NCI-H1417 (cell line): ENCODE results near the gene RHOF.

ENCODE experiments used
- DNase-seq, 3 experiments: peaks; one replicate each; lab custom pipeline; 2025; lab: John Stamatoyannopoulos, UW

Gene RHOF

DNA sequence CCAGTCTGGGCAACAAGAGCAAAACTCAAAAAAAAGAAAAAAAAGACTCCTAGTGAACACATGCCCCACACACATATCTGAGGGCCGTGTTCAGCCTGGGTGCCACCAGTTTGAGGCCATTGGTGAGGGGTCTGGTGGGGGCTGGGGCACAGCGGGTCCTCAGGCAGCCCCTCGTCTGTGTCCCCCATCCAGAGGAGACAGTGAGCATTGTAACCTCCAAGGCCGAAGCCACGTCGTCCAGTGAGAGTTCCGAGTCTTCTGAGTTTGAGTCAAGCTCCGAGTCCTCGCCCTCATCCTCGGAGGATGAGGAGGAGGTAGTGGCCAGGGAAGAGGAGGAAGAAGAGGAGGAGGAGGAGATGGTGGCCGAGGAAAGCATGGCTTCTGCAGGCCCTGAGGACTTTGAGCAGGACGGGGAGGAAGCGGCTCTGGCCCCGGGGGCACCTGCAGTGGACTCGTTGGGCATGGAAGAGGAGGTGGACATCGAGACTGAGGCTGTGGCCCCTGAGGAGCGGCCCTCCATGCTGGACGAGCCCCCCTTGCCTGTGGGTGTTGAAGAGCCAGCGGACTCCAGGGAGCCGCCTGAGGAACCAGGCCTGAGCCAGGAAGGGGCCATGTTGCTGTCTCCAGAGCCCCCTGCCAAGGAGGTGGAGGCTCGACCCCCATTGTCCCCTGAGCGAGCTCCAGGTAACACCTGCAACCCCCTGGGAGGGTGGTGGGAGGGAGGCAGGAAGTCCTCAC, 25.9 kb upstream of the RHOF start:
- no peak for DNase-seq

DNA sequence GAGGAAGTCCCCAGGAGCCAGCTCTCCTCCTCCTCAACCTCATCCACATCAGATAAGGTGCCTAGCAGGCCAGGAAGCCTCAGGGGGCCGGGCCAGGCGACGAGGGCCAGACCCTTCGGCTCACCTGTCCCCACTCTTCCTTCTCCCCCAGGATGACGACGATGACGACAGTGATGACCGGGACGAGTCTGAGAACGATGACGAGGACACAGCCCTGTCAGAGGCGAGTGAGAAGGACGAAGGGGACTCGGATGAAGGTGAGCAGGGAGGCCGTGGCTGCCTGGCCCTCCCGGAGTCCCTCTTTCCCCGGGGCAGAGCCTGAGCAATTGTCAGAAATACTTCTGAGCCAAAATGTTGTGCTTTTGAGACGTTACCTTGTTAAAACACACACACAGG, 24.2 kb upstream of the RHOF start:
- DNase-seq = no peak

DNA sequence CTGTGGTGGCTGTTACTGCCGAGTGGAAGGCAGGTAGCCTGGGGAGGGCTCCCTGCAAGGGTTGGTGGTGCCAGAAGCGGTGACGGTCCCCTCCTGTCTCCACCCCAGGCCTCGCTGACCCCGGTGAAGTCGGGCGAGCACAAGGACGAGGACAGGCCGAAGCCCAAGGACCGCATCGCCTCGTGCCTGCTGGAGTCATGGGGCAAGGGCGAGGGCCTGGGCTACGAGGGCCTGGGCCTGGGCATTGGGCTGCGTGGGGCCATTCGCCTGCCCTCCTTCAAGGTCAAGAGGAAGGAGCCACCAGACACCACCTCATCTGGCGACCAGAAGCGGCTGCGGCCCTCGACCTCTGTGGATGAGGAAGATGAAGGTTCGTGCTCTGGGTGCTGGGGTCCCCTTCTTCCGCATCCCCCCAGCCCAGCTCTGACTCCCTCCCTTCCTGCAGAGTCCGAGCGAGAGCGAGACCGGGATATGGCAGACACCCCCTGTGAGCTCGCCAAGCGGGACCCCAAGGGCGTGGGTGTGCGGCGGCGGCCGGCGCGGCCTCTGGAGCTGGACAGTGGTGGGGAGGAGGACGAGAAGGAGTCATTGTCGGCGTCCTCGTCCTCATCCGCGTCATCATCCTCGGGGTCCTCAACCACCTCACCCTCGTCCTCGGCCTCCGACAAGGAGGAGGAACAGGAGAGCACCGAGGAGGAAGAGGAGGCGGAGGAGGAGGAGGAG, 23.6 kb upstream of the RHOF start:
- DNase-seq = no peak

DNA sequence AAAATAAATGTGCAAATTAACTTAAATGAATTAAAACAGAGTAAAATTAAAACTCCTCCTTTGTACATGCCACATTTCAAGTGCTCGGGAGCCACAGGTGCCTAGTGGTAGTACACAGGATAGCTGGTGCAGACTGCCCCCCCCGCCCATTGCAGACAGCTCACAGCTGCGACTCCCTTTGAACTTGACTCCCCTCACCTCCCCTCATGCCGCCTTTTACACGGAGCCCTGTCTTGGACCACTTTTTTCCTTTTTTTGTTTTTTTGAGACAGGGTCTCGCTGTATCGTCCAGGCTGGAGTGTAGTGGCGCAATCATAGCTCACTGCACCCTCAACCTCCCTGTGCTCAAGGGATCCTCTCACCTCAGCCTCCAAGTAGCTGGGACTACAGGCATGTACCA, 21.8 kb upstream of the RHOF start:
- DNase-seq = no peak

DNA sequence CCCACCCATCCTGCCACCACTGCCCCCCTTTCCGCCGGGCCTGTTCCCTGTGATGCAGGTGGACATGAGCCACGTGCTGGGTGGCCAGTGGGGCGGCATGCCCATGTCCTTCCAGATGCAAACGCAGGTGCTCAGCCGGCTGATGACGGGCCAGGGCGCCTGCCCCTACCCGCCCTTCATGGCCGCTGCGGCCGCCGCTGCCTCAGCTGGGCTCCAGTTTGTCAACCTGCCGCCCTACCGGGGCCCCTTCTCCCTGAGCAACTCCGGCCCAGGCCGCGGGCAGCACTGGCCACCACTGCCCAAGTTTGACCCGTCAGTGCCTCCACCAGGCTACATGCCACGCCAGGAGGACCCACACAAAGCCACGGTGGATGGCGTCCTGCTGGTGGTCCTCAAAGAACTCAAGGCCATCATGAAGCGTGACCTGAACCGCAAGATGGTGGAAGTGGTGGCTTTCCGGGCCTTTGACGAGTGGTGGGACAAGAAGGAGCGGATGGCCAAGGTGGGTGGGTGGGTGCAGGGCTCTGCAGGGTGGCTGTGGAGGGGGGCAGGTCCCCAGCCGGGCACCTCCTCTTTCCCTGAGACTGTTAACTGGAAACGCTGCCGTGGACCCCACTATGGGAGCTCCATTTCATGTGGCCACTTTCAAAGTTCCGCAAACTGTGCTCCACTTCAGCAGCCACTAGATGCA, 21.1 kb upstream of the RHOF start:
- DNase-seq = no peak

DNA sequence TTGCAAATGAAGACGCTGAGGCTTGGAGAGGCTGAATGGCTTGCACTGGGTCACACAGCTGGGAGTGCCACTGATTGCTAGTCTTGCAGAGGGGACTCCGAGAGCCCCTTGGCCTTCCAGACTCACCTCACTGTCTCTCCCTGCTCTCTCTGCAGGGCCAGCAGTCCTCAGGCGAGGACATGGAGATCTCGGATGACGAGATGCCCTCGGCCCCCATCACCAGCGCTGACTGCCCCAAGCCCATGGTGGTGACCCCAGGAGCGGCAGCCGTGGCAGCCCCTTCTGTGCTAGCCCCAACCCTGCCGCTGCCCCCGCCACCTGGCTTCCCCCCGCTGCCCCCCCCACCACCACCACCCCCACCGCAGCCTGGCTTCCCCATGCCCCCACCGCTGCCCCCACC, 20.5 kb upstream of the RHOF start:
- DNase-seq = no peak

DNA sequence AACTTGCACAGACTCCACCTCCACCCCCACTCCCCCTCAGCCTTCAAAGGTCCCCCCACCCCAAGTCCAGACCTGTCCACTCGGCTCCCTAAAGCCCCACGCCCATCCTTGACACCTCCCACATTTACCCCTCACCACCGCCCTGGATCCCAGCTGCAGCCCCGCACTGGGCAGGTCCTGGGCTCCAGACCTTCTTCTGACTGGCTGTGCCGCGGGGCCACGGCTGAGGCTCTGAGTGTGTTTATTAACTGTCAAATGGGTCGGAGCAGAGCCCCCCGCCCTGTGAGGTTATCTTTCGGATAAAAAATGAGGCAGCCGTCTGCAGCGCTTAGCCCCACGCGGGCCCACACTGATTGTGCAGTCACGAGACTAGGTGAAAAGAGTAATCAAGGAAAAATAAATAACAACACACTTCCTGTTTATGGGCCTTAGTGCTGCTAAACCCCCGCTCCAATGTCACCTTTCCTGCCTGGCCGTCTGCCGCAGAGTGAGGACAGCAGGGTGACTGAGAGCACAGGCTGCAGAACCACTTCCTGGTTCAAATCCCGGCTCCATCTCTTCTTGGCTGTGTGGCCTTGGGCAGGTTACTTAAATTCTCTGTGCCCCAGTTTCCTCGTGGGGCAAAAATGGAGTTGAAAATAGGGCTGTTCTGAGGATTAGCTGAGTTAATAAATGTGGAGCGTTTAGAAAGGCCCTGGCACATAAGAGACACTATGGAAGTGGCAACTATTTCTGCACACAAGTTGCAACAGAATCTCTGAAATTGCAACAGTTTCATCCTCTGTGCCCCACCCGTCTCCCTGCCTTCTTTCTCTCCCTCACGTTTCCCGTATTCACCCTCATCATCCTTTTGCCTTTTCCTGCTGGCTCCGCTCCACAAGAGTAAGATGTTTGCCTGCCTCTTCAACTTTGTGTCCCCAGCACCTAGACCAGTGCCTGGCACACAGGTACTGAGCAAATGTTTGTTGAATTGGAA, 19.7 kb upstream of the RHOF start:
- peak in 2 of 3 experiments; percentile 40 to 57 for DNase-seq

DNA sequence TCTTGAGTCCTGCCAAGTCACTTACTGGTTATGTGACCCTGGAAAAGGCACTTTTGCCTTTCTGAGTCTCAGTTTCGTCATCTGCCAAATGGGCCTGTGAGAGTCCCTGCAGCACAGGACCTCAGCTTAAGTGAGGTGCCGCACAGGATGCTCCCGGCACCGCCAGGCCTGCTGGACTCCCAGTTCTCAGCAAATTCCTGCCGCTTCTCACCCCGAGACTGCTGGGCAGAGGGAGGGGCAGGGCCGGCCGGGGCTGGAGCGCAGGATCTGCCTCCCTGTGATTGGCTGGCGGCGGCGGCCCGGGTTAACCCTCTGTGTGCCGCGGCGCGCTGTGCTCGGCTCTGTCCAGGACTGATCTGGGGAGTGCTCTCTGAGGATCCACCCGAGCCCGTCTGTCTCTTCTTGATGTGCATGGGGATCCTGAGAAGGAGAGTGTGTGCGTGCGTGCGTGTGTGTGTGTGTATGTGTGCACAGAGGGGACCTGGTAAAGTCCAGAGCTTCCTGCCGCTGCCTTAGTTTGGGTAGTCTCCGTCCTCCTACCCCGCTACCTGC, 18.9 kb upstream of the RHOF start:
- DNase-seq = peak; percentile 38 to 85 (median 77)

DNA sequence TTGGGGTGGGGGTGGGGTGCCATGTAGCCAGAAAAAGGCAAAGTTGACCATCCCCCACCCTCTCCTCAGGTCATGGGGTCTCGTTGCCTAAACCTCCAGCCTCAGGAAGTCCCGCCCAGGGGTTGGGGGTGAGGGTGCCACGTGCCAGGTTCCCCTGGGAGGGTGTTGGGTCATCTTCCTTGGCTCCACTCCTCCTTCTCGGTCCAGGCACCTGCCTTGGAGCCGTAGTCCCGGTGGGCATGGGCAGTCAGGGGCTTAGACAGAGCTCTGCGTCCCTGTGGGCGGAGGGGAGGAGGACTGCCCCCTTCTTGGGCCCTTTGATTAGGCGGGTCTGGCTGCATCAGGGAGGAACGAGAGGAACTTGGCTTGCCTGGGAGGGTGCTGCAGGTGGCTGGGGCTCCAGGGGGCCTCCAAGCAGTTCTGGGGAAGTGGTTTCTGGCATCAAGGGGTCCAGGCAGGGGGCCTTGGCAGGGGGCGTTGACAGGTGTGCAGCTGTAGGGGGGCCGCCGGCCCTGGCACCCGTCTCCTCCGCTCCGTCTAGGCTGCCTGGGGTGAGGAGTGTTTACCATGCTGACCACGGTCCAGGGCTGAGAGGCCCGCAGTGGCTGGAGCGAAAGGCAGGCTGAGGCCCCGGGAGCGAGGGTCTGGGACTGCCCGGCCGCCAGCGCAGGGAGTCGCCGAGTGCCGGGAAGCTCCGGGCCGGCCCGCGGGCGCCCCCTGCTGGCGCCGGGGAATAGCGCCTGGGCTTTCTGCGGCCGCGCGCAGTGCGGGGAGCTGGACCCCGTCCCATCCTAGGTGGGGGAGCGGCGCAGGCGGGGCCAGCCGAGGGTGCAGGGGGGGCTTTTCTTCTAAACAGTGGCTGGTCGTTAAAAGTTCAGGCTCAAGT, 18.2 kb upstream of the RHOF start:
- DNase-seq = peak; percentile 68 to 89 (median 82)

DNA sequence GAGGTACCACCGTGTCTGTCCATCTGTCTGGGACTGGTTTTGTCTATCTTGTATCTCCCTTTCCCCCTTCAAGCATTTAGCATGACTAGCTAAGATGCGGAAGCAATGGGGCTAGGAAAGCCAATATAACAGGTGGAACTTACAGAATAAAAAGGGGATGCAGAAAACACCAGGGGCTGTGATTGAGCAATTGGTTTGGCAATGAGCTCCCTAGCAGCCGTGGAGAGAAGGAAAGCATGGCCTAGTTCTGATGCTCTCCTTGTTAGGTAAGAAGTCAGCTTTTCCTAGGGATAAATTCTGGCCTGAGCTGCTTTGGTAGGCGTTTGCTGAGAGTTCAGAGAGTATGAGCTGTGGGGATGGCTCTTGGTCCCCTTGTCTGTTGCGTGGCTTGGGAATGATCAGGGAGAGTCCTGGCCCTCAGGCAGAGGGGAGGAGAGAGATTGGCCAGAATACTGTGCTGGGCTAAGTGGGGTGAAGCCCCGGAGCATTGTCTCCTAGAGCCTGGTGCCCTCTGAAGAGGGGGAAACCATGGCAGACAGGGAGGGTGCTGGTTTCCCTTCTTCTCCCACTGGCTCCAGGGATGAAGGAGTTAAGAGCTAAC, 17.4 kb upstream of the RHOF start:
- no peak for DNase-seq

DNA sequence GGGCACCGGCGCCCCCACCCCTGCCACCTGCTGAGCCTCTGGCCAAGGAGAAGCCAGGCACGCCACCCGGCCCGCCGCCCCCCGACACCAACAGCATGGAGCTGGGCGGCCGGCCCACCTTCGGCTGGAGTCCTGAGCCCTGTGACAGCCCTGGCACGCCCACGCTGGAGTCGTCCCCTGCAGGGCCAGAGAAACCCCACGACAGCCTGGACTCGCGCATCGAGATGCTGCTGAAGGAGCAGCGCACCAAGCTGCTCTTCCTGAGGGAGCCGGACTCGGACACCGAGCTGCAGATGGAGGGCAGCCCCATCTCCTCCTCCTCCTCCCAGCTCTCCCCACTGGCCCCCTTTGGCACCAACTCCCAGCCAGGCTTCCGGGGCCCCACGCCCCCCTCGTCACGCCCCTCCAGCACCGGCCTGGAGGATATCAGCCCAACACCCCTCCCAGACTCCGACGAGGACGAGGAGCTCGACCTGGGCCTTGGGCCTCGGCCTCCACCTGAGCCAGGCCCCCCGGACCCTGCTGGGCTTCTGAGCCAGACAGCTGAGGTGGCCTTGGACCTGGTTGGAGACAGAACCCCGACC, 16.8 kb upstream of the RHOF start:
- DNase-seq = no peak

DNA sequence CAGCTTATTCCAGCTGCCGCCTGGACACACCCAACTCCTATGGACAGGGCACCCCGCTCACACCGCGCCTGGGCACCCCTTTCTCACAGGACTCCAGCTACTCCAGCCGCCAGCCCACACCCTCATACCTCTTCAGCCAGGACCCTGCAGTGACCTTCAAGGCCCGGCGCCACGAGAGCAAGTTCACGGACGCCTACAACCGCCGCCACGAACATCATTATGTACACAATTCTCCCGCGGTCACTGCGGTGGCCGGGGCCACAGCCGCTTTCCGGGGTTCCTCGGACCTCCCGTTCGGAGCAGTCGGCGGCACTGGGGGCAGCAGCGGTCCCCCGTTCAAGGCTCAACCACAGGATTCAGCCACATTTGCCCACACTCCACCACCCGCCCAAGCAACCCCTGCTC, 16.2 kb upstream of the RHOF start:
- no peak for DNase-seq

DNA sequence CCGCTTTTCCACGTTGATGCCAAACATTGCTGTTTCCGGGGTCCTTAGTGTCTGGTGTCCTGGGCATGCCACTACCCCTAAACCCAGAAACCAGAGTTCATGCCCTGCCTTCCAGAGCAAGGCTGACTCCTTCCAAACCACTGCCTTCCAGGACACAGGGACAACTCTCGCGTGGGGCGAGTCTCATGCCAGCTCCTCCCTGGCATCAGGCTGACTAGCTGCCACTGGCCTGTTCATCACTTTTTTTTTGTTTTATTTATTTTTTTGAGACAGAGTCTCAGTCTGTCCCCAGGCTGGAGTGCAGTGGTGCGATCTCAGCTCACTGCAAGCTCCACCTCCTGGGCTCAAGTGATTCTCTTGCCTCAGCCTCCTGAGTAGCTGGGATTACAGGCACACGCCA, 15.1 kb upstream of the RHOF start:
- no peak for DNase-seq

DNA sequence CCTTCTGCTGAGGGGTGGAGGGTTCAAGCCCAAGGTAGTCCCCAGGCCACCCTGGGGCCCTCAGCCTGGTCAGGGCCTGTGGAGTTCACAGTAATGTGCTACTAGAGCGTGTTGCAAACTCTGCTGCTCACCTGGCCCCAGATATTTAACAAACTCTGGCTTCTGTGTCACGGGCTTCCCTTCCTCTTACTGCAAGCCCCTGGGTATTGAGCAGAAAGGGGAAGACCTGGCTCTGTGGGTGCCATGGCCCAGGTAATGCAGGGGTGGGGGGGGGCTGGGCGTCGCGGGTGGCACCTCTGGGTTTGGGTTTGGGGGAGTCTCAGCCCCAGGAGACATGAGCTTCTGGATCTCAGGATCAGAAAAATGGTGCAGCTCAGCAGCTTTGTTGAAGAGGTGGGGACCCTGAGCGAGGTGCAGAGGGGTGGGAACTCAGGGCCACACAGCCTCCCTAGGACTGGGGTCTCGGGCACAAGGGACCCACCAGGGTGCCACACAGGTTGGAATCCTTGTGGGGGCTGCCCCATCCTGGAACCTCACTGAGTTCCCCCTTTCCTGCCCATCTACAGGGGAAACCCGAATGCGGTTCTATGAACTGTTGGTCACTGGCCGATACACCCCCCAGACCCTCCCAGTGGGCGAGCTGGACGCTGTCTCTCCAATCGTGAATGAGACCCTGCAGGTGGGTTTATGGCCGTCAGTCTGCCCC, 14.3 kb upstream of the RHOF start:
- no peak for DNase-seq

DNA sequence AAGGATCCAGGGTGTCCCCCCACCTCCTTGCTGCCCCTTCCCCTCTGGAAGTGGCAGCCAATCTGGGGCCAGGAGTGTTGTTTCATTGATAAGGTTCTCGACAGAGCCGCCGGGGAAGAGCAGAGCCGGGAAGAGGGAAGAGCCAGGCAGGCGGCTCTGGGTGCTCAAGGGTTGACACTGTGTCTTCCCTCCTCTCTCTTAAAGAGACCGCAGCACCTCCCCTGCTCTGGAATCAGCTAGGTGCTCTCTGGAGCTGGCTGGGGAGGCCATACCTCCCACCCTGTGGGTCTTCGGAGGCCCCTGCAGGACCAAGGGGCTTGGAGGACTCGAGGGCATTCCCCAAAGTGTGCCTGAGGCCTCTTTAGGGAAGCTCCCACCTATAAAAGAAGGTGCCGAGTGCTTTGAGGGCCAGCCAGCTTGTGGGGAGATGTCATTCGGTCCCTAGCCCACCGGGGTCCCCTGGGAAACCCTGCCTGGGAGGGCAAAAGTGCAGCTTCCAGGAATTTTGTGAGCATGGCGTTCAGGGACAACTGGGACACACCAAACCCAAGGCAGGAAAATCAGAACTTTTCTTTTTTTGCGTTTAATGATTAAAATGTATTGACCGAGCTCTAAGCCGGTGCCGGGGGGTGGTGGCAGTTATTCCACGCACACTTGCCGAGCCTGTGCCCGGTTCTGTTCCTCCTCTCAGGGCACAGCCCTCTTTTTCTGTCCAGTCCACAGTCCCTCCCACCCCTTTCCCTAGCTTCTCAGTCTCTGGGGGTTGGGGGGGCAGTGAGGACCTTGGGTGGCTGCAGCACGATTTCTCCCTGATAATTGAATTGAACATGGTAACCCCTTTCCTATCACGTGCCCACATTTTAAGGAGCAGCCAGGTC, 13.3 kb upstream of the RHOF start:
- peak; percentile 44 to 68 (median 48) for DNase-seq

DNA sequence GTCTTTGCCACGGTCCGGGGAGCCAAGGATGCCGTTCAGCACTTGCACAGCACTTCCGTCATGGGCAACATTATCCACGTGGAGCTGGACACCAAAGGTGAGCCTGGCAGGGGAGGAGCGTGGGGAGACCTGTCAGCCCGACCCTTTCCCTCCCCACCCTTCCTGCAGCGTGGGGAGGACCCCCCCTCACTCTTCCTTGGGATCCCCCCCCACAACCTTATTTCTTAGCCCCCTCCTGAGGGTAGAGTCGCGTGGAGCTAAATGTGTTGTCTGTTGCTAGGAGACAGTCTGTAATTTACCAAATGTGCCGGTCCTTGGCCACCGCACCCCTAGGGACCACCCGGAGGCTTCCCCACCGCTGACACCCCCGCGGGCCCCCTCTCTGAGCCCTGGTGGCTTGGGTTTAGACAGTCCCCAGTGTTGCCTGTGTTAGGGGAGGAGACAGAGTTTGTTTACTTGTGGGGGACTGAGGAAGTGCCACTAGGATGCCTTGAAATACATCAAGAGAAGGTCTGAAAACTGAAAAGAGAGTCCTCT, 12.6 kb upstream of the RHOF start:
- DNase-seq = peak in 1 of 3 experiments; percentile 68

DNA sequence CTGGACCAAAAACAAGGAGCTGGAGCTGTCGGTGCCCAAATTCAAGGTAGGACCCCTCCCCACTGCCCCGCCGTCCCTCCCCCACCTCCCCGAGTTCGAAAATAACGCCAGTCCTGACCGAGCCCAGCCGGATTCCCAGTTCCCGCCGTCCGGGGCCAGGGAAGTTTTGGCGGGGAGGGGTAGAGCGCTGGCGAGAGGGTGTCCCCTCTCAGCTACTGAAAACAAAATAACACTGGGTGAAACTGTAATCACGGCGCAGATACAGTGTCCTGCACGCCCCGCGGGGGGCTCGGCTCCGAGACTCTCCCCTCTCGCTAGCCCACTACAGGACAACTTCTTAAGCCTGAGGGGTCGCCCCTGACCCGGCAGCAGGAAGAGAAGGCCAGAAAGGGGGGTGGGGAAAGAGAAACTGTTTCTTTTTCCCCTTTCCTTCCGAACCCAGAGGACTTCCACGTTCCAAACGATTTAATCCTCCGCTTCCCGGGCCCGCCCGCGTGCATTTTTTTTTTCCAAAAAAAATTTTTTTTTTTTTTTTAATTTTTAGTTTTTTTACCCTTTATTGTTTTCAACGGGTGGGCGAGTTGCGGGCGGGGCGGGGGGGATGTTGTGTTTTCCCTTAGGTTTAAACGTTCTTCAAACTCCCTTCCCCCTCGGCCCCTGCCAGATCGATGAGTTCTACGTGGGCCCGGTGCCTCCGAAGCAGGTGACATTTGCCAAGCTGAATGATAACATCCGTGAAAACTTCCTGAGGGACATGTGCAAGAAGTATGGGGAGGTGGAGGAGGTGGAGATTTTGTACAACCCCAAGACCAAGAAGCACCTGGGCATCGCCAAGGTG, 11.9 kb upstream of the RHOF start:
- peak; percentile 39 to 70 (median 59) for DNase-seq
